OCI-LY7 (cell line): ENCODE data around the gene CDADC1.

ENCODE experiments used
- EZH2phosphoT487 ChIP-seq: fragments of 200-600 bp; sonication (generic); IDR thresholded peaks from 2 replicates; pipeline ENCODE4 v1.6.1; 2018; ENCODE audit warnings: low read depth, borderline replicate concordance, mild to moderate bottlenecking, mixed run types, antibody characterized with exemption, low read length, moderate library complexity, mixed read lengths
- TF ChIP-seq, protein P1 (sequence below): fragments of 200-600 bp; sonication (generic); conservative IDR thresholded peaks from 2 replicates; pipeline ENCODE4 v1.5.1; 2014; ENCODE audit warnings: mild to moderate bottlenecking, antibody characterized with exemption, low read length, moderate library complexity, mixed read lengths

DNA sequence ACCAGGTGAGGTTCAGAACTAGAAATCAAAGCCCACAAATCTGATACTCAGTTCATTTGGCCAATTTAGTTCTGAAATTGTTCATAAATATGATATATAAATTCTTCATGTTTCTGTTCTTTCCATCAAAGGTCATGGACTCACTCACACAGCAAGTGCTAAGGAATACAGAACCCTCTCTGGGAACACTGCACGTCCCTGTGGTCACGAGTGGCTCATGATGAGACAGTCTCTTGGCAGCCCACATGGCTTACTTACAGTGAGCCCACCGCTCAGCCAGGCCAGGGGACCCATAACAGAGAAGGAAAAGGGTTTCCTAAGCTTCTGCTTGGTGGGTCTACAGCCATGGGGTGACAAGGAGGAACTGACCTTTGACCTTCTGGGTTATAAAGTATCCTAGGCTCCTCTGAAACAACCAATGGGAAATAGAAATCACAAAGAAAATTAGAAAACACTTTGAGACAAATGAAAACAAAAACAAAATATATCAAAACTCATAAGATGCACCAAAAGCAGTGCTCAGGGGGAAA, 67.4 kb downstream of the CDADC1 start:
- TF ChIP-seq, protein P1, sequence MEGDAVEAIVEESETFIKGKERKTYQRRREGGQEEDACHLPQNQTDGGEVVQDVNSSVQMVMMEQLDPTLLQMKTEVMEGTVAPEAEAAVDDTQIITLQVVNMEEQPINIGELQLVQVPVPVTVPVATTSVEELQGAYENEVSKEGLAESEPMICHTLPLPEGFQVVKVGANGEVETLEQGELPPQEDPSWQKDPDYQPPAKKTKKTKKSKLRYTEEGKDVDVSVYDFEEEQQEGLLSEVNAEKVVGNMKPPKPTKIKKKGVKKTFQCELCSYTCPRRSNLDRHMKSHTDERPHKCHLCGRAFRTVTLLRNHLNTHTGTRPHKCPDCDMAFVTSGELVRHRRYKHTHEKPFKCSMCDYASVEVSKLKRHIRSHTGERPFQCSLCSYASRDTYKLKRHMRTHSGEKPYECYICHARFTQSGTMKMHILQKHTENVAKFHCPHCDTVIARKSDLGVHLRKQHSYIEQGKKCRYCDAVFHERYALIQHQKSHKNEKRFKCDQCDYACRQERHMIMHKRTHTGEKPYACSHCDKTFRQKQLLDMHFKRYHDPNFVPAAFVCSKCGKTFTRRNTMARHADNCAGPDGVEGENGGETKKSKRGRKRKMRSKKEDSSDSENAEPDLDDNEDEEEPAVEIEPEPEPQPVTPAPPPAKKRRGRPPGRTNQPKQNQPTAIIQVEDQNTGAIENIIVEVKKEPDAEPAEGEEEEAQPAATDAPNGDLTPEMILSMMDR: no peak
- TF ChIP-seq EZH2phosphoT487: no peak
